ENCODE results near the gene CDH18.

The CDH18 gene

DNA sequence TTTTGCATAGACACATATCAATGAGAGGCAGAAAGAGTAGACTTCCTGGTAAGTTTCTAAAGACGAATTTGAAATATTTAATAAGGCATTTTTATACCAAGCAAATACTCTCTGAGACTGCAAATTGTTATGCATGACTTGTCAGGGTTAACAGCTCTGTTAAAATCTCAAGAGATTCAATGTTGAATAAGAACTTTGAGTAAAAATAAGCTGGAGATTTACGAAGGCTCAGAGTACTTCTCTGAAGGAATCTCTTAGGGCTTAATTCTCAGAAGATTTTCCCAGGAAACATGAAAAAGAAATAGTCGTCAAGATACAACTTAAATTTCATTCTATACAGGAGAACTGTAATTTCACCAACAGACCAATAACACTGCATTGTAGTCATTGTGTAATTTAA is 259.4 kb downstream of the CDH18 start:
- DNase-seq: no peak

DNA sequence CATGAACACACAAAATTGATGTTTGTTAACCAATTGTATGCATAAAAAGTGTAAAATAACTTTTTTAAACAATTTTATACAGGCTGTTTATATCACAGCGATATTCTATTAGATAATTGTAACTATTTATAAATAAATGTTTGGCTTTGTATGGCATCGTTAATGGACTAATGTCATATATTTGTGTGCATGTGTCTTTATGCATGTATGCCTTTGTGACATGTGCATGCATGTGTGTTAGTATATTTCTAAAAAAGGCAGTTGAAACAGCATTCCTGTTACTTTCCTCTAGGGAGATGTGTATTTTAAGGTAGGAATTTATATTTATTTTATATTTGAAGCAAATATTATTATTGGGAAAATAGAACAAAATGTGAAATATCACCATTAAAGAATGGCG is 268.9 kb downstream of the CDH18 start:
- DNase-seq: no peak

DNA sequence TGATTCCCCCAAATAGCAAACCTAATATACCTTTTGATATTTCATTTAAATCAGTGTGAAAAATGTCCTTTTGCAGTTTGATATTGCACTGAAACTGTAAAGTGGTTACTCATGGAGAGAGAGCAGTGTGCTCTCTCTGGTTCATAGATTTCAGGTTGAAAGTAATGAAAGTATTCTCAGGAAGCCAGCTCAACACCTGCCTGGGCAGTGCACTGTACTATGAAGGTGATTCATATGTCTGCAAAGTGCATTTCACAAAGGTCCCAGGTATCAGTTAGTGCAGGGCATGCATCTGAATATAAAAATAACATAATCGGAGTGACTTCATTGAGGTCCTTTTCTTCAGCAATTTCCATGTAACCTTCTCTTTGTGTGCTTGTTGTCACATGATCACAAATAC is 274.3 kb downstream of the CDH18 start:
- no peak for DNase-seq

DNA sequence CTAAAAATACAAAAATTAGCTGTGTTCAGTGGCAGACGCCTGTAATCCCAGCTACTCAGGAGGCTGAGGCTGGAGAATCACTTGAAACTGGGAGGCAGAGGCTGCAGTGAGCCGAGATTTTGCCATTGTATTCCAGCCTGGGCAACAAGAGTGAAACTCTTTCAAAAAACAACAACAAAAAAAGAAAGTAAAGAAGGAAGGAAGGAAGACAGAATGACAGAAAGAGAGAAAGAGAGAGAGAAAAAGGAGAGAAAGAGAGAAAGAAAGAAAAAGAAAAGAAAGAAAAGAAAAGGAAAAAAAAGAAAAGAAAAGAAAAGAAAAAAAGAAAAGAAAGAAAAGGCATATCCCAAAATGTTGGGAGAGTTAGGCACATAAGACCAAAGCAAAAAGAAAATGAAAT is 278.6 kb downstream of the CDH18 start:
- DNase-seq: no peak

DNA sequence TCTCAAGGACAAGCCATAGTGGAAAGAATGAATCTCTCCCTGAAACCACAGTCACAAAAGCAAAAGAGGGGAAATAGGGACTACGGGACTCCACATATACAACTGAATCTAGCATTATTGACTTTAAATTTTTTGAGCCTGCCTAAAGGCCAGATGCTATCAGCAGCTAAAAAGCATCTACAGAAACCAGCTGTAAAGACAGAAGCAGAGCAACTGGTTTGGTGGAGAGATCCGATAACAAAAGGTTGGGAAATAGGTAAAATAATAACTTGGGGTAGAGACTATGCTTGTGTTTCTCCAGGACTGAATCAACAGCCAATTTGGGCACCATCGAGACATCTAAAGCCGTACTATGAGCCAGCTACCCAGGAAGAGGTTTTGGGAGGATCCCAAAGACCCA is 281.2 kb downstream of the CDH18 start:
- no peak for DNase-seq

DNA sequence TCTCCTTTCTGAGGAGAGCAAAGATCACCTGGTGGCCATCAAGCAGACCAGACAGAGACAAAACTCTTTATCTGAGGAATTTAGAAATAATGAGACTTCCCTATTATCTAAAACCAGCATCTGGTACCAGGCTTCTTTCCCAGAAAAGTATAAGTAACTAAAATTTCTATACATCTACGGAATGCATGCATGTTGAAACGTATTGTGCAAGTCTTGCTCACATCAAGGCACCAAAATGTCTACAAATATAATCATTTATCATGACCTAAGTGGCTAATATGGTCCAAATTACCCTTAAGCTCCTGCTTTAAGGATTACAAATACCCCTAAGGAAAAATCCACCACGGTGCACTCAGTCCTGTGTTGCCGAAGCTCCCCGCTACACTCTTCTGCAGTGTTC is 286.3 kb downstream of the CDH18 start:
- no peak for DNase-seq

DNA sequence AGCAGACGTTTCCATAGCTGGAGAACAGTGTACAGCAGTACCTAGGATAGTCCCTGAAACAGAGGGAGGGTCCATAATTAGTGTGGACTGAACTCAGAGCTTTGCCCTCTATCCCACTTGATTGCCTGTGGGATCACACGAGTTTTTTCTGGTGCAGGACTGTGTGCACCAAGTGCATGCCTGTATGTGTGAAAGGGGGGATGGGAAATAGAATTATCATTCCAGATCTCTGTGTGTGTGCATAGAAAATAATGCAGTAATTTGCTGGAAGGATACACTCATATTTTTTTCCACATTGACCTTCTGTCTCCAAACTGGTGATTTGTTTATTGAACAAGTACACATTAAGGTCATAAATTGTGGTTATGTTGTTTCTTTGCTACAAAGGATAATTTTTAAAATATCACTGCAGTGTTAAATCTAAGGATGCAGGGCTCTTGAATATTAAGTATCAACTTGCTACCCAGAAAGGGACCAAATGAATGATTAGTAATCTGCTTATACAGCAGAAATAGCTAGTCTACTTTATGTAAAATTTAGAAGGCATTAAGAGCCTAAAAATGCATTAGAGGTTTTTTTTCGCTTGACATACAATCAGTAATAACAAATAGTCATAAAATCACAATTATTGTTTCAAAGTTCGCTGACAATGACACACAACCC is 292.9 kb downstream of the CDH18 start:
- no peak for DNase-seq

DNA sequence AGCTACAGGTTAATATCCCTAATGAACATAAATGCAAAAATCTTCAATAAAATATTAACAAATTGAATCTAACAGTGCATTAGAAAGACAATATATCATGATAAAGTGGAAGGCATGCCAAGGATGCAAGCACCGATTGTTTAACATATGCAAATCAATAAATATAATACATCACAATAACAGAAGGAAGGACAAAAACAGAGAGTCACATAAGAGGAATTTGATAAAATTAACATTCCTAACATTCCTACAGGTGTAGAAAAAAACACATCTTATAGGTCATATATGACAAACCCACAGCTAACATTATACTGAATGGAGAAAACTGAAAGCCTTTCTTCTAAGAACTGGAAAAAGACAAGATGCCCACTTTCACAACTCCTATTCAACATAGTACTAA is 297.0 kb downstream of the CDH18 start:
- DNase-seq: no peak

DNA sequence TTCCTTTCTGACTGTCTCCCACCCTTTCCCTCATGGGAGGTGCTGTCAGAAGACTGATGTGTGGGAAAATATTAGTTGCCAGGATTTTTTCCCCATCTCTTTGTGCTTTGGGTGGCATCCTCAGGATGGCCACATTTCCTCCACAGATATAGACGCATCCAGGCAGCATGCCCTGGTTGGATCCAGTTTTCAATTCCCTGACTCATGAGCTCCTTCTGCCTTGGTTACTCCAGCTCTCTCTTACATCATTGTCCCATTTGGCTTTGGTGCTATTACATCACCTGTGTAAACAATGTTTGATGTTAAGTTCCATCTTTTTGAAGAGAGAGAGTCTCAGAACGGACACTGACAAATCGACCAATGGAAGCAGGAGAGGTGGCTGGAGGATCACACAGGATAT is 302.5 kb downstream of the CDH18 start:
- DNase-seq: no peak

DNA sequence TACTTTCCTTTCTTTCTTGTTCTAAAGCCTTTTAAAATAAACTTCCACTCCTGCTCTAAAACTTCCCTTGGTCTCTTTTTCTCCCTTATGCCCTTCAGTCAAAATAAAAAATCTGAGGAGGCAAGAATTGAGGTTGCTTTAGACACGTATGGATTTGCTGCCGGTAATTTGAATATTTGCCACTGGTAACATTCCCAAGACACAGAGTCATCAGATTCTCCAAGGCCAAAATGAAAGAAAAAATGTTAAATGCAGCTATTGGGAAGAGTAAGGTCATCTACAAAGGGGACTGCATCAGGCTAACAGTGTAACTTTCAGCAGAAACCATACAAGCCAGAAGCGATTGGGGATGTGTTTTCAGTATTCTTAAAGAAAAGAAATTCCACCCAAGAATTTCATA is 311.1 kb downstream of the CDH18 start:
- no peak for DNase-seq

DNA sequence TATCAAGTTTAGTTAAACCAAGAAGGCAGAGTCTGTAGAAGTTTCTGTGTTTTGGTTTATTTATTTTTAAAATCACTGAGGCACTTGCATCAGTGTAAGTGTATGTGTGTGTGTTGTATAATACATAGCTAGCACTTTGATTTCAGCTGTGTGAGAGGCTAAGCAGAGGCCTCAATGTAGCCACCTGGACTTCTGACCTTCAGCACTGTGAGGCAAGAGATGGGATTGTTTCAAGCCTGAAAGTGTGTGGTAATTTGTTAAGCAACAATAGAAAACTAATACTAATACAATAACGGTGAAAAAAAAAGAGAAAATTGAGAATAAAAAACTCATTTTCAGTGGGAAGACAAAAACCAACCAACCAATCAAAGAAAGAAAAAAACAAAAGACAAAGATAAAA is 327.3 kb downstream of the CDH18 start:
- DNase-seq: no peak

DNA sequence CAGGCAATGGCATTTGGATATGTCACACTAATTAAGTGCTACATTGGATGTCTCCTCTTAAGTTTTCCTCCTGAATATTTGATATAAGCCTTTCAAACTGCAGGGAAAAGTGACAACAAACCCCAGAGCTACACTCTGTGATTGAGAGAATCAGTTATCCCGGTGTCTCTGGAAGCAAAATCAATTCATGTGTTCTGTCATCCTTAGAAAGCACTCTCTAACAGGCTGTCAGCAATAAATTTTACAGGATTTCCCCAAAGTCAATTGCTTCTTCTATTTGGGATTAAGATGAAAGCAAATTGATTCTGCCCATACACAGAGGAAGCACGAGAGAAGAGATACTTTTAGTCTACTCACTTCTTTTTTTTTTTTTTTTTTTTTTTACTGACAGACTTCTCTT is 332.4 kb downstream of the CDH18 start:
- no peak for DNase-seq

DNA sequence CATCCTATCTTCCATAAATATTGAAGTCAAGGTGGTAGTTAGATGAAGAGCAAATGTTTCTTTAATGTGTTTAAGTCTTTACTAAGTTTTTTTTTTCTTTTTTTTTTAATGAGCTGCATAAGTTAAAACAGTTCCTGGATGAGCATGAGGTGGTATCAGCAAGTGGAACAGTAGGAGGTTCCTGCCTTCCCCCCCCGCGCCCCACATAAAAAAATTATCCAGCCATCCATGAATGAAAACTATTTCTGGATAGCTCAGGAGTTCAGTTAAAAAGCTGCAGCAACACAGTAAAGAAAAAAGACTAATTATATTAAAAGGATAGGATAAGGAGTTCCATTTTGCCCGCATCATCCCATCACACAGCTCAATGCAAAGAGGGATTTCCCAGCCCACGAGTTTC is 349.5 kb downstream of the CDH18 start:
- no peak for DNase-seq

DNA sequence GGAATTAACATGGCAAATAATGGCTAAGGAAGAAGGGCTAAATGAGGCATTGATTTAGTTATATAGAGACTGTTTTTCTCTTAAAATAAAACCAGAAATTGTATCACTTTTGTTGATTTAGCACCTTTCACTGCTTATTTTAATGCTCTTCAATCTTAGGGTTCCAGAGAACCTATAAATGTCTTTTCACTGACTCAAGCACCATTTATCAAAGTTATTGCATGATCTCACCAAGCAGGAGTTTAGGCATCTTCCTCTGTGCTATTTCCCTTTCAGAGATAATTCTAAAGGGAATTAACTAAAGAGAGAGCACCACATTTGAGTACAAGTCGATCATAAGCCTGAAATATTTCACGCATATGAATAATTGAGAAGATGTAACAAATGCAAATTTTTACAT is 357.1 kb downstream of the CDH18 start:
- DNase-seq: no peak

DNA sequence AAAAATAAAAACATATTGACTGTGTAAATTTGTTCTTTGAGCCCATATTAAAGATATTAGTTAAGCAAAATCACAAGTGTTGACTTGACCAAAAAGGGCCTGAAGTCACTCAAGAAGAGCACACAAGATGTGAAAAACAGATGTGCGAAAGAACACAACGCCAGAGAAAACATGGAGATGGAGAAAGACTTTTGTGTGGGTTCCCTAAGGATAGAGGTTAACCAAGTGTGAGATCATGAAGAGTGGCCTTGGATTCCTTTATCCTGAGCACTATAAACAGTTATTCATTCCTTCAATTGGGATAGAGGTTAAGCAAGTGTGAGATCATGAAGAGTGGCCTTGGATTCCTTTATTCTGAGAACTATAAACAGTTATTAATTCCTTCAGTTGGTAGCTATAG is 361.8 kb downstream of the CDH18 start:
- no peak for DNase-seq

DNA sequence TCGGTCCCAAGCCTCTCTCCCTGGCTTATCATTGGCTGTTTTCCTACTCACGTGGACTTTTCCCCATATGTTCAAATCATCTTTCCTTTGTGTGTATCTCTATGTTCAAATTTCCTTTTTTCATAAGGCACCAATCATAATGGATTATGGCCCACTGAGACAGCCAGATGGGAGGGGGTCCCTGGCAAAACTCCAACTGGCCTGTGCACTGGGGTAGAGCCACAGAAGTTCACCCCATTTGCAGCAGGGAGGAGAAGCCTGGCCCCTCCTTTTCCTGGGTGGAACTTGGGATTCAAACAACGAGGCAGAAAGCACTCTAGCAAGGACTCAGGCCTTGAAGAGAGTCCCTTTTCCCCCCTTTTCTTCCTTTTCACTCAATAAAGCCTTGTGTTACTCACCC is 362.4 kb downstream of the CDH18 start:
- DNase-seq: no peak

DNA sequence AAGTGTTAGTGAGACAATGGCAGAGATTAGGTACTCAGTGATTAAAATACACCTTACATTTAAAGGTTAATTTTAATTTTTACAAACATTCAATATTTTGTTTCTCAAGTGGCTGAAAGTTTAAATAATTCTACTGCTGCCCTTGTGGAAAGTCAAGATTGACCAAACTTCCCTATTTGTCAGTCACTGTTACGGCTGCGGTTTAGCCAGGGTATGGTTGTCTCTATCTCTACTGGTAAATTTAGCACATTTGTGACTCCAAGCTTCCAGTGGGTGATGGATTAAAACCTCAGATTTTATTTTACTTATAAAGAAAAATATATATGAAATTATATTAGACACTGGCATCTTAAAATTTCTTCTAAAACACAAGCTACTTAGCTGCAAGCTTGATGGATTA is 368.4 kb downstream of the CDH18 start:
- DNase-seq: no peak

DNA sequence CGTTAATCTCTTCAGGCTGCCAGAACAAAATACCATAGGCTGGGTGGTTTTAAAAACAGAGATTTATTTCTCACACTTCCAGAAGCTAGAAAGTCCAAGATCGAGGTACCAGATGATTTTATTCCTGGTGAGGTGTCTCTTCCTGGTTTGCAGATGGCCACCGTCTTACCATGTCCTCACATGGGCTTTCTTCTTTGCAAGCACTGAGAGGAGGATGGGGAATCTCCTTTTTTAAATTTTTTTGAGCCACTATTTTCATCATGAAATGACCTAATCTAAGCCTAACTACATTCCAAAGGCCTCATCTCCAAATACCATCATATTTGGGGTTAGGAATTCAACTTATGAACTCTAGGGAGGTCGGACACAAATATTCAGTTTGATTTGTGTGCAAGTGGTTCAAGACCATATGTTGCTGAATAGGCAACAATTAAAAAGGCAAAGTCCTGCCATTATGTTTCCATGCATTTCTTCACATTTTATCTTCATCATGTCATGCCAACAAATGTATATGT is 371.2 kb downstream of the CDH18 start:
- no peak for DNase-seq

DNA sequence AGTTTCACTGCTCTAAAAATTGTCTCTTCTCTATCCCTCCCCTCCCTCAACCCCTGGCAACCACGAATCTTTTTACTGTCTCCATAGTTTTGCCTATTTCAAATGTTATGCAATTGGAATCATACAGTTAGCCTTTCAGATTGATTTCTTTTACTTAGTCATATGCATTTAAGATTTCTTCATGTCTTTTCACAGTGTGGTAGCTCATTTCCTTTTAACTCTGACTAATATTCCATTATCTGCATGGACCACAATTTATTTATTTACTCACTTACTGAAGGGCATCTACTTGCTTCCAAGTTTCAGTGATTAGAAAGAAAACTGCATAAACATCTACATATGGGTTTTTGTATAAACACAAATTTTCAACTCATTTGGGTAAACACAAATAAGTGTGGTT is 372.3 kb downstream of the CDH18 start:
- DNase-seq: no peak

DNA sequence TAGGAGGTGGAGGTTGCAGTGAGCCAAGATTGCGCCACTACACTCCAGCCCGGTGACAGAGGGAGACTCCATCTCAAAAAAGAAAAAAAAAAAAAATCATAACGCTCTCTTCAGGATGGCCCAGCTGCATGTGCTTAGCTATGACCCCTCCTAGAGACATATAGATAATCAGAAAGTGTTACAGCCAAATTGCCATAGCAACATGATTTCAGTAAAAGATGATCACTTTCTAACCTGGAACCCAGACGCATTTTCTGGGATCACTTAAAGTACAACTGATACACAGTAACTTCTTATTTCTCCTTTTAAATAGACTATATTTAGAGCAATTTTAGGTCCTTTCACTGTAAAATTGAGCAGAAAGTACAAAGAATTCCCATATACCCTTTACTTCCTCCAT is 372.9 kb downstream of the CDH18 start:
- DNase-seq: no peak

DNA sequence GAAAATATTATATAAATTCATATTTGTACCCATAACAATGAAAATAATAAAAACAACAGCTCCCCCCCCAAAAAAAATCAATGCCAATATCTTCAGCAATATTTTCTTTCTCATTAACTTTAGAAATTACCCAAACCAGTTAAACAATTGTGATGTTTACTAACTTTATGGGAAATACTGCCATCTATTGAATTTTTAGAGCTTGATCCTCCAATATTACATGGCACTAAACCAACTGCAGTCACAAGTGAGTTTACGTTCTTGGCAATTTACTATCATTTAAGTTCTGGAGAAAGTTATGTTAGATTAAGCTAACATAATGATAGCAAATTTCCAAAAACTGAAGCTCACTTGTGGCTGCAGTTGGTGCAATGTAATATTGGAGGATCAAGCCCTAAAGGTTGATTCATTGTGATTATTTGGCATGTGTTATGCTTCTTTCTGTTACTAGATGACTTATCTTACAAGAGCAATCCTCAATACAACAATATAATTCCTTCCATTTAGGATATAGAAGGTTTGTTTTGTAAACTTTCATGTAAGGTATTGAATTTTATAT is 379.5 kb downstream of the CDH18 start:
- no peak for DNase-seq

DNA sequence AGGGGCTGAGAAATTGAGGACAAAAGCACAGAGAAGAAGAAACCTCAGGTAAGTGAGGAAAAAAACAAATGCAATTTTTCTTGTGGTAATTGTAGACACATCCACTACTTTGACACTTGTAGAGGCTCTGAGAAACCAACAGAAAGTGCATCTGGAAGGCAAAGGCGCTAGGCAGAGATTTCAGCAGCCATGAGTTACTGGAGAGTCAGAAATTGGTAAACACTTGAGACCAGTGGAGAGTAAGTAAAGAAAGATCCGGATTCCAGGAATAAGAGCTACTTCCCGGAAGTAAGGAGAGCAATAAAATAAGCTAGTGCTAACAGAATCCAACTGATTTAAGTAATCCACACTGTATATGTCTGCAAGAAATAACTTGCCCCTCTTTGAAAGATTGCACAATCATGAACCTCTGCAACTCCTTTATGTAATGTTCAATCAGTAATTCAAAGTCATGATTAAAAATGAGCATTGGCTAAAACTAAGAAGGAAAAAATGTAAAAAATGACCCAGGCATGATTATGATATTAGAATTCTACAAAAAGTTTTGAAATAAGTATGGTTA is 382.1 kb downstream of the CDH18 start:
- DNase-seq: no peak

DNA sequence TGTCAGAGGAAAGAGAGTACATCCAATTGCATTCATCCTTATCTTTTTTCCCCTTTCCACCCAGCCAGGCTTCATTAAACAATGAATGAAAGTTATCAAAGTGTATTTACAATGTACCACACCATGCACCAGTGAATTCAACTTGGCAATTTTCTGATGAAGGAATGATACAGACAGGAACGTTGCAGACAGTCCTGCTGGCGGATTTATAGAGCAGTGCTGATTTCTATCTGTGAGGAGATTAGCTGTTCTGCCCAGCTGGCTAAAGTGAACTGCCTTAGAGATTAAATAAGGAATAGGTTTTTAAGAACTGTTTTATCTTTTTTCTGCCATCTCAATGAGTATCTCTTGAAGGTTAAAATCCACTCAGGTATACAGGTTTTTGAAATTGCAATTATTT is 403.9 kb downstream of the CDH18 start:
- no peak for DNase-seq

DNA sequence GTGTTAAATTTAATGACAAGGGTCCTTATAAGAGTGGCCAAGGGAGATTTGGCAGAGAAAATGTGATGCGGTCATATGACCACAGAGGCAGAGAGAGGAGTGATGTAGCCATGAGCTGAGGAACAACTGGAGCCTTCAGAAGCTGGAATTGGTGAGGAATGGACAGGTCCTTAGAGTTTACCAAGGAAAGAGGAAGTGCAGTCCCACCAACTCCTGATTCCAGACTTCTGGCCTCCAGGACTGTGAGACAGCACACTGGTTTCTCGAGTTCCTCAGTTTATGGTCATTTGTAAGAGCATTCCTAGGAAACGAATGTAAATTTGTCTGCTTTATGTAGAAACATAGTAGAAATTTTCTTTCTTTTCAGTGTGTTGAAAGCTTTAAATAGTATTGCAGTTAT is 410.1 kb downstream of the CDH18 start:
- no peak for DNase-seq

DNA sequence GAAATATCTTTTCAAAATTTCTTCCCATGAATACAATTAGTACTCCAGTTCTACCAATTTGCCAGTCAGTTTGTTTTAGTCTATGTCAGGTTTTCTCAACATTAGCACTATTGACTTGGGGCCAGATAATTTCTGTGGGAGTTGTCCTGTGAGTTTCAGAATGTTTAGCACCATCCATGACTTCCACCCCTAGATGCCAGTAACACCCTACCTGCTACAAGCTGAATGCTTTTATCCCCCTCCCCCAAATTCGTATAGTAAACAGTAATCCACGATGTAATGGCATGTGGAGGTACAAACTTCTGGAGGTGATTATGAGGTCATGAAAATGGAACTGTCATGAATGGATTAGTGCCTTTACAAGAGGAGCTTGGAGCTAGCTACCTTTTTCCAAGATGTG is 420.0 kb downstream of the CDH18 start:
- no peak for DNase-seq

Measured in activated T-cell treated with anti-CD3 and anti-CD28 coated beads, Interleukin-2, amount 50 U/mL, for 48 hours (primary cell).